GM13976 (cell line): Measurements from ENCODE around the gene AOC3.

Experiments used
- DNase-seq: peaks from one replicate; pipeline ENCODE4 v3.0.0; 2012; ENCODE audit warnings: low spot score
- CTCF ChIP-seq: IDR thresholded peaks from 2 replicates; pipeline ENCODE4 v1.5.1; 2012; ENCODE audit warnings: borderline replicate concordance, mild to moderate bottlenecking; ENCODE audit not compliant: insufficient read depth; ENCODE audit errors: extremely low read depth, missing control alignments, control extremely low read depth
- in situ Hi-C: fragments of 300-500 bp; cut with MboI; formaldehyde crosslinking; loops from one replicate; pipeline ENCODE4 v1.12.0; 2022; ENCODE audit warnings: low sequenced_read_pairs, mixed read lengths, inconsistent platforms; ENCODE audit not compliant: unreplicated experiment

The AOC3 gene

GRCh38 chr17:42814633-42815399, 36.2 kb upstream of the AOC3 start:
- in situ Hi-C loops = no loop called here
- DNase-seq = no peak
- no peak for TF ChIP-seq CTCF

- no peak for DNase-seq
- no peak for TF ChIP-seq CTCF
- in situ Hi-C loops = no loop called here
These were observed 33.1 kb upstream of the AOC3 start for GRCh38 chr17:42817866-42818265.

- DNase-seq = no peak
- in situ Hi-C loops = no loop called here
- TF ChIP-seq CTCF = no peak
These were observed 32.6 kb upstream of the AOC3 start for GRCh38 chr17:42818379-42818778.

- peak; percentile 71 for DNase-seq
- TF ChIP-seq CTCF = peak; percentile 69
- in situ Hi-C loops = no loop called here
These were observed 31.0 kb upstream of the AOC3 start for GRCh38 chr17:42819939-42820535.

- no peak for TF ChIP-seq CTCF
- DNase-seq = no peak
- in situ Hi-C loops = no loop called here
These were observed 29.8 kb upstream of the AOC3 start for GRCh38 chr17:42821176-42821575.

- in situ Hi-C loops = no loop called here
- no peak for DNase-seq
- TF ChIP-seq CTCF = no peak
These were observed 23.5 kb upstream of the AOC3 start for GRCh38 chr17:42827472-42827871.

GRCh38 chr17:42830971-42831370, 20.0 kb upstream of the AOC3 start:
- DNase-seq = no peak
- TF ChIP-seq CTCF = no peak
- in situ Hi-C loops = no loop called here
